H1 (cell line): ENCODE results near the gene ADAMTS3. TPM values are rescaled to one million over a fixed set of nuclear protein-coding genes. Genes with fewer than 3 reads are reported as not detected.

Experiments
- CTCF ChIA-PET: fragments of 300-600 bp; sonication (Branson Sonifier 250); formaldehyde crosslinking; loops from one replicate; lab custom pipeline; 2021; ENCODE audit not compliant: partially characterized antibody; lab: Charles Lee
- POLR2A ChIA-PET: fragments of 300-600 bp; sonication (Branson Sonifier 250); formaldehyde crosslinking; loops from one replicate; lab custom pipeline; 2021; ENCODE audit warnings: inconsistent platforms; ENCODE audit not compliant: partially characterized antibody; lab: Charles Lee
- DNase-seq, 2 experiments: peaks; one replicate each; pipeline versions ENCODE4 v3.0.0 to v3.0.0-alpha.2; 2010 to 2022; ENCODE audit warnings: low spot score in 2 of 2, low read depth in 1 of 2, mixed read lengths in 1 of 2
- FAIRE-seq: peaks from 2 replicates; lab custom pipeline; 2011; peaks lifted over from hg19 to GRCh38; lab: Jason Lieb, UNC
- H2AFZ ChIP-seq: 2 replicates; pipeline ENCODE4 v1.8.1; 2012; ENCODE audit warnings: low read length, inconsistent platforms
- H2AK5ac ChIP-seq: 2 replicates; pipeline ENCODE4 v1.6.1; 2013; ENCODE audit warnings: low read depth, low read length
- H2BK120ac ChIP-seq: replicated peaks from 2 replicates; pipeline ENCODE3; 2013; ENCODE audit warnings: low read depth, low read length, inconsistent platforms
- H2BK12ac ChIP-seq: 2 replicates; pipeline ENCODE4 v1.6.1; 2013; ENCODE audit warnings: low read depth, low read length
- H2BK15ac ChIP-seq: 2 replicates; pipeline ENCODE4 v1.6.1; 2013; ENCODE audit warnings: low read length
- H2BK20ac ChIP-seq: 2 replicates; pipeline ENCODE4 v1.6.1; 2013; ENCODE audit warnings: low read length
- H2BK5ac ChIP-seq: 2 replicates; pipeline ENCODE4 v1.6.1; 2013; ENCODE audit warnings: low read depth, low read length
- H3K14ac ChIP-seq: 2 replicates; pipeline ENCODE4 v1.6.1; 2013; ENCODE audit warnings: inconsistent platforms; ENCODE audit not compliant: insufficient read length
- H3K18ac ChIP-seq: 2 replicates; pipeline ENCODE4 v1.6.1; 2013; ENCODE audit warnings: low read length; ENCODE audit errors: extremely low read depth
- H3K23ac ChIP-seq: 2 replicates; pipeline ENCODE4 v1.6.1; 2013; ENCODE audit warnings: inconsistent platforms; ENCODE audit not compliant: insufficient read length
- H3K23me2 ChIP-seq: 2 replicates; pipeline ENCODE4 v1.6.1; 2013; ENCODE audit warnings: low read depth, low read length
- H3K27ac ChIP-seq: 2 replicates; pipeline ENCODE4 v1.6.1; 2011; ENCODE audit warnings: low read depth, low read length, inconsistent platforms
- H3K27me3 ChIP-seq, 4 experiments: replicated peaks in 1 of 4; 1 replicate in 1 of 4; 2 replicates in 3 of 4; pipeline versions ENCODE4 v1.6.1 to v1.8.1; 2011 to 2013; ENCODE audit warnings: low read length in 3 of 4, mild to moderate bottlenecking in 3 of 4, inconsistent platforms in 2 of 4, mixed read lengths in 2 of 4, moderate library complexity in 1 of 4; ENCODE audit not compliant: control insufficient read depth in 3 of 4, insufficient read depth in 3 of 4; ENCODE audit errors: extremely low read depth in 1 of 4
- H3K36me3 ChIP-seq, 4 experiments: 2 replicates each; pipeline versions ENCODE4 v1.6.1 to v1.8.1; 2011 to 2013; ENCODE audit warnings: mild to moderate bottlenecking in 4 of 4, low read length in 3 of 4, moderate library complexity in 2 of 4, control low read depth in 1 of 4, inconsistent platforms in 1 of 4; ENCODE audit not compliant: insufficient read depth in 4 of 4, control insufficient read depth in 2 of 4
- H3K4ac ChIP-seq: replicated peaks from 2 replicates; pipeline ENCODE3; 2013; ENCODE audit warnings: low read length, low read depth, mixed read lengths, inconsistent platforms; ENCODE audit not compliant: insufficient read length
- H3K4me1 ChIP-seq, 4 experiments: replicated peaks in 1 of 4; 1 replicate in 1 of 4; 2 replicates in 3 of 4; pipeline versions ENCODE4 v1.6.1 to v1.8.1; 2011 to 2013; ENCODE audit warnings: low read length in 3 of 4, inconsistent platforms in 2 of 4, mixed read lengths in 1 of 4; ENCODE audit not compliant: insufficient read depth in 4 of 4, control insufficient read depth in 3 of 4
- H3K4me2 ChIP-seq, 2 experiments: 2 replicates each; pipeline versions ENCODE4 v1.6.1 to v1.8.1; 2011 to 2013; ENCODE audit warnings: low read depth in 2 of 2, low read length in 2 of 2, control low read depth in 1 of 2, inconsistent platforms in 1 of 2, mild to moderate bottlenecking in 1 of 2; ENCODE audit not compliant: insufficient read depth in 1 of 2
- H3K4me3 ChIP-seq, 4 experiments: fragments of 200-600, 300-600 bp in 1 of 4; sonication (generic), shearing (Covaris generic), sonication (Bioruptor Twin) in 1 of 4; 2 replicates each; pipeline versions ENCODE4 v1.5.1 to v1.8.1; 2011 to 2016; ENCODE audit warnings: low read length in 4 of 4, low read depth in 3 of 4, control low read depth in 2 of 4, inconsistent platforms in 2 of 4, mild to moderate bottlenecking in 2 of 4, mixed read lengths in 1 of 4, moderate library complexity in 1 of 4; ENCODE audit not compliant: insufficient read depth in 2 of 4; ENCODE audit errors: extremely low read depth in 1 of 4
- H3K56ac ChIP-seq: replicated peaks from 2 replicates; pipeline ENCODE3; 2013; ENCODE audit warnings: low read depth, mild to moderate bottlenecking, mixed read lengths, low read length, inconsistent platforms; ENCODE audit not compliant: insufficient read length
- H3K79me1 ChIP-seq: 2 replicates; pipeline ENCODE4 v1.6.1; 2013; ENCODE audit warnings: low read depth, low read length, control low read depth
- H3K79me2 ChIP-seq, 2 experiments: 2 replicates each; pipeline versions ENCODE4 v1.6.1 to v1.8.1; 2012 to 2013; ENCODE audit warnings: low read length in 2 of 2, mild to moderate bottlenecking in 2 of 2, inconsistent platforms in 1 of 2; ENCODE audit not compliant: insufficient read depth in 2 of 2, control insufficient read depth in 1 of 2
- H3K9ac ChIP-seq, 4 experiments: replicated peaks in 1 of 4; 1 replicate in 1 of 4; 2 replicates in 3 of 4; pipeline versions ENCODE4 v1.6.1 to v1.8.1; 2011 to 2013; ENCODE audit warnings: low read depth in 3 of 4, low read length in 3 of 4, control low read depth in 2 of 4, mild to moderate bottlenecking in 2 of 4, moderate library complexity in 2 of 4, inconsistent platforms in 1 of 4; ENCODE audit errors: extremely low read depth in 1 of 4
- H3K9me3 ChIP-seq, 2 experiments: 2 replicates each; pipeline versions ENCODE4 v1.6.1 to v1.8.1; 2012 to 2013; ENCODE audit warnings: mild to moderate bottlenecking in 2 of 2, moderate library complexity in 2 of 2, control low read depth in 1 of 2, inconsistent platforms in 1 of 2, low read depth in 1 of 2, low read length in 1 of 2, mixed read lengths in 1 of 2; ENCODE audit not compliant: insufficient read depth in 2 of 2
- H4K20me1 ChIP-seq, 2 experiments: replicated peaks in 1 of 2; 2 replicates each; pipeline versions ENCODE3 to v1.8.1; 2011 to 2013; ENCODE audit warnings: inconsistent platforms in 2 of 2, low read length in 2 of 2, mild to moderate bottlenecking in 1 of 2; ENCODE audit not compliant: insufficient read depth in 2 of 2, control insufficient read depth in 1 of 2
- H4K5ac ChIP-seq: 2 replicates; pipeline ENCODE4 v1.6.1; 2013; ENCODE audit warnings: low read length, low read depth, mixed read lengths, inconsistent platforms; ENCODE audit not compliant: insufficient read length
- H4K8ac ChIP-seq: 2 replicates; pipeline ENCODE4 v1.8.0; 2013; ENCODE audit warnings: mild to moderate bottlenecking, moderate library complexity, low read length, inconsistent platforms; ENCODE audit not compliant: insufficient read depth; ENCODE audit errors: extremely low read depth
- H4K91ac ChIP-seq: replicated peaks from 2 replicates; pipeline ENCODE3; 2013; ENCODE audit warnings: low read length, mixed read lengths, inconsistent platforms; ENCODE audit not compliant: insufficient read length
- CHD1 ChIP-seq: IDR thresholded peaks from 2 replicates; pipeline ENCODE4 v1.6.1; 2012; ENCODE audit warnings: low read depth, low read length, improper control_type of control experiment
- CHD2 ChIP-seq: IDR thresholded peaks from 2 replicates; pipeline ENCODE4 v1.6.1; 2012; ENCODE audit warnings: low read length, improper control_type of control experiment
- EZH2 ChIP-seq: fragments of 200-600 bp; sonication (generic); IDR thresholded peaks from 2 replicates; pipeline ENCODE4 v1.7.1; 2012; ENCODE audit warnings: low read depth, mild to moderate bottlenecking, moderate library complexity, low read length, inconsistent platforms; ENCODE audit not compliant: severe bottlenecking
- GTF2F1 ChIP-seq: IDR thresholded peaks from 2 replicates; pipeline ENCODE4 v1.6.1; 2012; ENCODE audit warnings: low read depth, low read length, improper control_type of control experiment, borderline replicate concordance
- HDAC6 ChIP-seq: IDR thresholded peaks from one replicate; pipeline ENCODE4 v1.7.1; 2012; ENCODE audit warnings: low read depth, mild to moderate bottlenecking, inconsistent platforms, low read length, moderate library complexity
- PHF8 ChIP-seq: fragments of 200-600 bp; sonication (generic); conservative IDR thresholded peaks from 2 replicates; pipeline ENCODE4 v1.7.1; 2012; ENCODE audit warnings: low read depth, mild to moderate bottlenecking, inconsistent platforms, low read length, moderate library complexity
- POLR2AphosphoS5 ChIP-seq: IDR thresholded peaks from 2 replicates; pipeline ENCODE4 v1.6.1; 2011; ENCODE audit warnings: low read depth, low read length
- RAD21 ChIP-seq, 2 experiments: IDR thresholded peaks in 1 of 2; conservative IDR thresholded peaks in 1 of 2; 2 replicates each; pipeline ENCODE4 v1.6.1; 2011; ENCODE audit warnings: low read depth in 2 of 2, low read length in 2 of 2, improper control_type of control experiment in 1 of 2, inconsistent platforms in 1 of 2, mild to moderate bottlenecking in 1 of 2, moderate library complexity in 1 of 2
- RBBP5 ChIP-seq: IDR thresholded peaks from 2 replicates; pipeline ENCODE4 v1.7.1; 2012; ENCODE audit warnings: low read depth, mild to moderate bottlenecking, inconsistent platforms, low read length, moderate library complexity, borderline replicate concordance
- SIRT6 ChIP-seq: IDR thresholded peaks from one replicate; pipeline ENCODE4 v1.7.1; 2012; ENCODE audit warnings: low read length, inconsistent platforms
- TAF1 ChIP-seq: IDR thresholded peaks from 2 replicates; pipeline ENCODE4 v1.6.1; 2011; ENCODE audit warnings: mild to moderate bottlenecking, low read depth, low read length
- TAF7 ChIP-seq: optimal IDR thresholded peaks from 2 replicates; pipeline ENCODE3; 2011; ENCODE audit warnings: low read depth, mild to moderate bottlenecking, inconsistent platforms, low read length, moderate library complexity, borderline replicate concordance
- TBP ChIP-seq: IDR thresholded peaks from 2 replicates; pipeline ENCODE4 v1.6.1; 2011; ENCODE audit warnings: low read depth, low read length, improper control_type of control experiment
- ZNF274 ChIP-seq: IDR thresholded peaks from 2 replicates; pipeline ENCODE4 v1.7.0; 2012; ENCODE audit warnings: low read length, borderline replicate concordance; ENCODE audit errors: extremely low read depth
- WGBS, 2 experiments: shearing (Covaris generic) in 1 of 2; methylation state at CpG; one replicate each; pipeline versions ENCODE4 v1.1.6 to v1.1.7; 2013 to 2015; ENCODE audit warnings: low lambda C conversion rate in 2 of 2, mixed read lengths in 2 of 2, inconsistent platforms in 1 of 2, low coverage in 1 of 2, missing lambda C conversion rate in 1 of 2; ENCODE audit not compliant: insufficient replicate concordance in 2 of 2, insufficient coverage in 1 of 2, insufficient read length in 1 of 2; ENCODE audit errors: extremely low coverage in 1 of 2, missing lambda C conversion rate in 1 of 2; 5-methylcytosine and 5-hydroxymethylcytosine counted together
- polyA plus RNA-seq, 7 experiments: library from polyadenylated mRNA; depleted of rRNA in 3 of 7; stranded (reverse) in 5 of 7; unstranded in 2 of 7; fragments of >200 nt in 5 of 7; fragments of 200-250 nt in 2 of 7; gene quantifications; 1 replicate in 5 of 7; 2 replicates in 1 of 7; 4 replicates in 1 of 7; pipeline versions ENCODE4 v1.2.1 to v1.2.3, GENCODE V29; 2011 to 2013; ENCODE audit warnings: missing spikeins in 2 of 7, mixed read lengths in 2 of 7
- total RNA-seq: library from RNA; stranded (reverse); fragmentation: NEBNext Ultra II Directional; extraction: Animal tissue kit (Norgen Biotek cat#: 25700); gene quantifications from 2 replicates; pipeline ENCODE4 v1.2.1, GENCODE V29; 2021

Gene ADAMTS3
- total and polyA plus RNA-seq, 2 of the 8 experiments (the other 6 are each of a cell fraction or from before 2014, with no cell fraction given), result 1.3 to 3.4 TPM

DNA sequence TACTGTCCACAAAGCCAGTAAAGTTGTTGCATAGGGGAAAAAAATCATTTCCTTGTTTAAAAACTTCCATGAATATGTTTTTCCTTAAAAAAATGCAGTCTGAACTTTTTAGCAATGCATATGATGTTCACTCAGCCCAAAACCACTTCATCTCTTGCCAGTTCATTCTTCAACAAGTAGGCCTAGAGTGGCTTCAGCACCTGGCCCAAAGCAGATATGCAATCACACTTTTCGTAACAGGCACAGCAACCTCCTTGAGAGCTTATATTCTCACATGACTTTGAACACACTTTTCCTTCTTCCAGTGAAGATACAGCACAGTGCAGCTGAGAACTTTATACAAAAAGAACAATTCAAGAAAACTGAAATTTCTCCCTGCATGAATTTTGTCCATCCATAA is 128.6 kb downstream of the ADAMTS3 start:
- Histone ChIP-seq H3K4me3 (no peak overlapping the region), H3K4me1 (no peaks in the 10 kb centered on the region), H2AFZ (no peak overlapping the region), H3K79me2 (no peaks in the 10 kb centered on the region), H2BK12ac (no peak overlapping the region), H3K27ac (no peak overlapping the region), H3K27me3 (no peaks in the 10 kb centered on the region), H3K23ac (no peak overlapping the region), H2BK120ac (no peak overlapping the region), H4K5ac (no peak overlapping the region), H2AK5ac (no peak overlapping the region), H3K18ac (no peak overlapping the region), H4K20me1 (no peaks in the 10 kb centered on the region), H3K23me2 (no peaks in the 10 kb centered on the region), H3K56ac (no peak overlapping the region), H3K9me3 (no peaks in the 10 kb centered on the region), H3K14ac (no peak overlapping the region), H4K8ac (no peak overlapping the region), H3K79me1 (no peaks in the 10 kb centered on the region), H3K4me2 (no peak overlapping the region), H2BK20ac (no peak overlapping the region), H3K4ac (no peak overlapping the region), H2BK15ac (no peak overlapping the region), H2BK5ac (no peak overlapping the region), H4K91ac (no peak overlapping the region), H3K36me3 (no peaks in the 10 kb centered on the region), H3K9ac (no peak overlapping the region)
- no peak for FAIRE-seq
- ChIA-PET CTCF (no interaction called here), POLR2A (no interaction called here)
- TF ChIP-seq TAF1, result no peak
- no peak for TF ChIP-seq EZH2
- no peak for TF ChIP-seq TBP
- TF ChIP-seq TAF7, result no peak
- TF ChIP-seq RBBP5, result no peak
- TF ChIP-seq GTF2F1, result no peak
- TF ChIP-seq CHD2, result no peak
- TF ChIP-seq POLR2AphosphoS5, result no peak
- no peak for TF ChIP-seq CHD1
- TF ChIP-seq ZNF274, result no peak
- TF ChIP-seq SIRT6, result no peak
- no peak for TF ChIP-seq RAD21 (IDR thresholded peaks at IDR 0.05 in 1 of 2, conservative IDR thresholded peaks at IDR 0.05 in 1 of 2; ENCODE audit: low read depth in 2 of 2, low read length in 2 of 2)
- TF ChIP-seq PHF8, result no peak
- no peak for TF ChIP-seq HDAC6
- 100% methylated on average over 1 of the region's 1 CpG; no CpG with 5 or more reads in 1 of the 2 experiments for WGBS, 2 experiments
- DNase-seq, result no peak
